Endodermal cell (in vitro differentiated cells): Measurements from ENCODE around the gene CD81. TPM values are rescaled to one million over a fixed set of nuclear protein-coding genes. Genes with fewer than 3 reads are reported as not detected.

Source experiments
- DNase-seq: peaks from one replicate; pipeline ENCODE4 v3.0.0-alpha.2; 2017
- H3K27ac ChIP-seq: 2 replicates; pipeline ENCODE4 v1.5.1; 2013; ENCODE audit warnings: mild to moderate bottlenecking, low read depth, low read length, moderate library complexity
- H3K27me3 ChIP-seq: 2 replicates; pipeline ENCODE4 v1.6.1; 2013; ENCODE audit warnings: mild to moderate bottlenecking, low read length, moderate library complexity; ENCODE audit not compliant: insufficient read depth, control insufficient read depth, poor library complexity, severe bottlenecking
- H3K36me3 ChIP-seq: 2 replicates; pipeline ENCODE4 v1.7.0; 2013; ENCODE audit warnings: mild to moderate bottlenecking, low read length, moderate library complexity; ENCODE audit not compliant: control insufficient read depth, insufficient read depth
- H3K4me1 ChIP-seq: one replicate; pipeline ENCODE4 v1.7.0; 2013; ENCODE audit warnings: low read length; ENCODE audit not compliant: control insufficient read depth, insufficient read depth
- H3K4me3 ChIP-seq: 2 replicates; pipeline ENCODE4 v1.5.1; 2013; ENCODE audit warnings: mild to moderate bottlenecking, low read length, moderate library complexity
- H3K9ac ChIP-seq: 2 replicates; pipeline ENCODE4 v1.6.1; 2013; ENCODE audit warnings: mild to moderate bottlenecking, low read length, moderate library complexity; ENCODE audit not compliant: poor library complexity, severe bottlenecking; ENCODE audit errors: extremely low read depth
- H3K9me3 ChIP-seq: 2 replicates; pipeline ENCODE4 v1.6.1; 2013; ENCODE audit warnings: mild to moderate bottlenecking, low read length, moderate library complexity; ENCODE audit not compliant: control insufficient read depth
- H3K27ac Mint-ChIP-seq: 2 replicates; pipeline ENCODE4 v1.8.0; 2020; ENCODE audit warnings: mixed read lengths
- H3K27me3 Mint-ChIP-seq: 2 replicates; pipeline ENCODE4 v1.8.0; 2021; ENCODE audit warnings: mild to moderate bottlenecking, mixed read lengths; ENCODE audit not compliant: insufficient read depth
- H3K36me3 Mint-ChIP-seq: 2 replicates; pipeline ENCODE4 v1.8.0; 2020; ENCODE audit warnings: low read depth, mixed read lengths
- H3K4me1 Mint-ChIP-seq: 2 replicates; pipeline ENCODE4 v1.8.0; 2020; ENCODE audit warnings: mixed read lengths
- H3K4me3 Mint-ChIP-seq: 2 replicates; pipeline ENCODE4 v1.8.0; 2020; ENCODE audit warnings: mild to moderate bottlenecking, moderate library complexity, mixed read lengths
- H3K9me3 Mint-ChIP-seq: 2 replicates; pipeline ENCODE4 v1.8.0; 2020; ENCODE audit warnings: mild to moderate bottlenecking, mixed read lengths
- WGBS, 2 experiments: methylation state at CpG; one replicate each; pipeline versions ENCODE4 v1.1.5 to v1.1.7; 2013; ENCODE audit warnings: missing lambda C conversion rate in 2 of 2, mixed read lengths in 1 of 2; ENCODE audit not compliant: insufficient coverage in 1 of 2, insufficient read length in 1 of 2; 5-methylcytosine and 5-hydroxymethylcytosine counted together
- total RNA-seq, 2 donors: library from RNA; stranded (reverse); fragmentation: NEBNext Ultra II Directional in 1 of 2; extraction: Animal tissue kit (Norgen Biotek cat#: 25700) in 1 of 2; gene quantifications; 2 replicates in 1 of 2; 3 replicates in 1 of 2; pipeline ENCODE4 v1.2.1, GENCODE V29; 2021
- TF ChIP-seq, protein P1 (sequence below): fragments of 200-600 bp; sonication (generic); conservative IDR thresholded peaks from 2 replicates; pipeline ENCODE4 v1.5.0; 2021; ENCODE audit warnings: antibody characterized with exemption, mild to moderate bottlenecking

CD81 gene
- total RNA-seq, 2 donors from 2014 or later, result 275 to 331 TPM

DNA sequence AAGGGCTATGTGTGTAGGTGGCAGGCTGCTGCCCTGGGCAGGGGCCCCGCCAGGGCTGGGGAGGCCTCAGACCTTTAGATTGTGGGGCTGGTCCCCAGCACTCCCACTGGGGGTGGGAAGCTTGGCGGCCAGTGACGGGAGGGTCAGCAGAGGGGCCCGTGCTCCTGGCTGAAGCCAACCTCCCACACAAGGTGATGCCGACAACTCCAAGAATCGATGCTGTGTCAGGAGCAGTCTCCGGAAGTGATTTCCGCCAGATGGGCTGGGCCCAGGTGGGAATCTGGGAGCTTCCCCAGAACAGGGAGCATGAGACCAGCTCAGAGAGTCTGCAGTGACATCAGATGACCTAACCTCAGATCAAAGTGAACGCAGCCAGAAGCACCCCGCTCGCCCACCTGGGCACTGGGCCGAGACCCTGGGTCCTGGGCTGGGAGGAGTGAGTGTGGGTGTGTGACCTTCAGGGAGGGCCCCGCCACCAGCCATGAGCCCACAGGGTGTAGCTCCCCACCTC, 59.5 kb downstream of the CD81 start:
- Histone ChIP-seq H3K27me3 (peaks cover 57% of the 10 kb centered on the region), H3K9me3 (no peaks in the 10 kb centered on the region), H3K4me1 (no peaks in the 10 kb centered on the region), H3K4me3 (no peak overlapping the region), H3K27ac (no peak overlapping the region), H3K36me3 (no peaks in the 10 kb centered on the region), H3K9ac (no peak overlapping the region)
- Mint-ChIP-seq H3K36me3 (no peaks in the 10 kb centered on the region), H3K9me3 (no peaks in the 10 kb centered on the region), H3K4me3 (no peak overlapping the region), H3K27me3 (peaks cover 51% of the 10 kb centered on the region), H3K4me1 (no peaks in the 10 kb centered on the region), H3K27ac (no peak overlapping the region)
- DNase-seq, result no peak
- 94% methylated on average over 8 to 12 of the region's 13 CpGs for WGBS, 2 experiments
- TF ChIP-seq, protein P1, sequence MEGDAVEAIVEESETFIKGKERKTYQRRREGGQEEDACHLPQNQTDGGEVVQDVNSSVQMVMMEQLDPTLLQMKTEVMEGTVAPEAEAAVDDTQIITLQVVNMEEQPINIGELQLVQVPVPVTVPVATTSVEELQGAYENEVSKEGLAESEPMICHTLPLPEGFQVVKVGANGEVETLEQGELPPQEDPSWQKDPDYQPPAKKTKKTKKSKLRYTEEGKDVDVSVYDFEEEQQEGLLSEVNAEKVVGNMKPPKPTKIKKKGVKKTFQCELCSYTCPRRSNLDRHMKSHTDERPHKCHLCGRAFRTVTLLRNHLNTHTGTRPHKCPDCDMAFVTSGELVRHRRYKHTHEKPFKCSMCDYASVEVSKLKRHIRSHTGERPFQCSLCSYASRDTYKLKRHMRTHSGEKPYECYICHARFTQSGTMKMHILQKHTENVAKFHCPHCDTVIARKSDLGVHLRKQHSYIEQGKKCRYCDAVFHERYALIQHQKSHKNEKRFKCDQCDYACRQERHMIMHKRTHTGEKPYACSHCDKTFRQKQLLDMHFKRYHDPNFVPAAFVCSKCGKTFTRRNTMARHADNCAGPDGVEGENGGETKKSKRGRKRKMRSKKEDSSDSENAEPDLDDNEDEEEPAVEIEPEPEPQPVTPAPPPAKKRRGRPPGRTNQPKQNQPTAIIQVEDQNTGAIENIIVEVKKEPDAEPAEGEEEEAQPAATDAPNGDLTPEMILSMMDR, result no peak

DNA sequence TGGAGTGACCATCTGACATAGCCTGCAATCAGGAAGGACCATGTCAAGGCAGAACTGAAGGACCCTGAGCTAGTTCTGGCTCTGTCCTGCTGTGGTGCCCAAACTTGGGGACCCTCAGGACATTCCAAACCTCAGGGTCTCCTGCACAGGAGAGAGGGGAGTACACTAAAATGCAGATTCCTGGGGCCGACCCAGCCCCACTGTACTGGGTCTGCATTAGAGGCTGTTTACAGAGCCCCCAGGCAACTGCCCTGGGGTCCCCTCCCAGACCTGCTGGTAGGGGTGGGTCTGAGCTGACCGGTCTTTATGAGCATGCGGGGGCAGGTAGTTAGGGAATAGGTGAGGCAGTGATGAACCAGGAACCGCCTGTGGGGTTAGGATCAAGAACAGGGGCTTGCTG, 60.4 kb downstream of the CD81 start:
- H3K36me3 Mint-ChIP-seq, result no peaks in the 10 kb centered on the region
- WGBS, 2 experiments, result 84% methylated on average over 3 of the region's 4 CpGs; no CpG with 5 or more reads in 1 of the 2 experiments
- TF ChIP-seq, protein P1, result no peak

DNA sequence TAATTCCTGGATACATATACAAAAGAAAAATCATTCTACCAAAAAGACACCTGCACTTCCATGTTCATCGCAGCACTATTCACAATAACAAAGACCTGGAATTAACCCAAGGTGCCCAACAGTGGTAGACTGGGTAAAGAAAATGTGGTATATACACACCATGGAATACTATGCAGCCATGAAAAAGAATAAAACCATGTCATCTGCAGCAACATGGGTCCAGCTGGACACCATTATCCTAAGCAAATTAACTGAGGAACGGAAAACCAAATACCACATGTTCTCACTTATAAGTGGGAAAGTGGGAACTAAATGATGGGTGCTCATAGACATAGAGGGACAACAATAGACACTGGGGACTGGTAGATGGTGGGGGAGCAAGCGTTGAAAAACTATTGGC, 62.7 kb downstream of the CD81 start:
- 83 to 86% methylated on average over 1 to 2 of the region's 3 CpGs for WGBS, 2 experiments
- H3K36me3 Mint-ChIP-seq, result no peaks in the 10 kb centered on the region
- DNase-seq, result no peak
- peaks cover 78% of the 10 kb centered on the region for H3K27me3 ChIP-seq
- H3K9me3 ChIP-seq, result peaks cover 9% of the 10 kb centered on the region
- H3K9me3 Mint-ChIP-seq, result peaks cover 4% of the 10 kb centered on the region
- no peak overlapping the region for H3K27ac Mint-ChIP-seq
- H3K4me3 ChIP-seq, result no peak overlapping the region
- no peak overlapping the region for H3K4me3 Mint-ChIP-seq
- H3K4me1 ChIP-seq, result no peaks in the 10 kb centered on the region
- H3K4me1 Mint-ChIP-seq, result no peaks in the 10 kb centered on the region
- H3K36me3 ChIP-seq, result no peaks in the 10 kb centered on the region
- H3K27me3 Mint-ChIP-seq, result peaks cover 74% of the 10 kb centered on the region
- H3K9ac ChIP-seq, result no peak overlapping the region
- TF ChIP-seq, protein P1, result no peak
- H3K27ac ChIP-seq, result no peak overlapping the region

More for the DNA sequence above, 60.4 kb downstream of the CD81 start:
- Histone ChIP-seq H3K27me3 (peaks cover 67% of the 10 kb centered on the region), H3K27ac (no peak overlapping the region), H3K9me3 (no peaks in the 10 kb centered on the region), H3K9ac (no peak overlapping the region), H3K36me3 (no peaks in the 10 kb centered on the region), H3K4me3 (no peak overlapping the region), H3K4me1 (no peaks in the 10 kb centered on the region)
- Mint-ChIP-seq H3K27me3 (peaks cover 58% of the 10 kb centered on the region), H3K27ac (no peak overlapping the region), H3K4me3 (no peak overlapping the region), H3K9me3 (no peaks in the 10 kb centered on the region), H3K4me1 (no peaks in the 10 kb centered on the region)
- no peak for DNase-seq
